A673 (cell line): ENCODE measurements around the gene SELENOV. TPM values are rescaled to one million over a fixed set of nuclear protein-coding genes. Genes with fewer than 3 reads are reported as not detected.

Source experiments
- BruUV-seq: library from RNA; stranded (reverse); fragments of 400-500 nt; replicated peaks from 2 replicates; lab custom pipeline; 2021; lab: Mats Ljungman, UMichigan
- CTCF ChIA-PET: fragments of 300-600 bp; sonication (Branson Sonifier 250); formaldehyde crosslinking; loops from one replicate; lab custom pipeline; 2022; ENCODE audit warnings: antibody characterized with exemption; lab: Charles Lee
- POLR2A ChIA-PET: fragments of 300-600 bp; sonication (Branson Sonifier 250); formaldehyde crosslinking; loops from one replicate; lab custom pipeline; 2022; ENCODE audit warnings: antibody characterized with exemption; ENCODE audit not compliant: low non-redundant PET; lab: Charles Lee
- DNase-seq: peaks from one replicate; pipeline ENCODE4 v3.0.0-alpha.2; 2015; ENCODE audit warnings: low spot score
- H3K27ac ChIP-seq: fragments of 200-600 bp; sonication (generic); 2 replicates; pipeline ENCODE4 v1.5.1; 2016; ENCODE audit warnings: mixed run types, low read depth, mild to moderate bottlenecking, mixed read lengths, antibody characterized with exemption, low read length; ENCODE audit not compliant: poor library complexity, severe bottlenecking
- H3K27me3 ChIP-seq: fragments of 200-600 bp; sonication (generic); replicated peaks from 2 replicates; pipeline ENCODE4 v1.6.1; 2017; ENCODE audit warnings: mixed run types, low read depth, mild to moderate bottlenecking, mixed read lengths, antibody characterized with exemption, low read length; ENCODE audit not compliant: insufficient read depth, poor library complexity
- H3K36me3 ChIP-seq: fragments of 200-600 bp; sonication (generic); 2 replicates; pipeline ENCODE4 v1.6.1; 2016; ENCODE audit warnings: mixed run types, mild to moderate bottlenecking, mixed read lengths, antibody characterized with exemption, low read length; ENCODE audit not compliant: insufficient read depth, poor library complexity, severe bottlenecking
- H3K4me1 ChIP-seq: fragments of 200-600 bp; sonication (generic); 2 replicates; pipeline ENCODE4 v1.6.1; 2017; ENCODE audit warnings: mixed run types, mild to moderate bottlenecking, mixed read lengths, antibody characterized with exemption, low read length; ENCODE audit not compliant: insufficient read depth, poor library complexity, severe bottlenecking
- H3K4me3 ChIP-seq: fragments of 200-600 bp; sonication (generic); 2 replicates; pipeline ENCODE4 v1.5.1; 2016; ENCODE audit warnings: low read depth, mixed run types, mild to moderate bottlenecking, mixed read lengths, low read length; ENCODE audit not compliant: poor library complexity, severe bottlenecking
- H3K9me3 ChIP-seq: fragments of 200-600 bp; sonication (generic); 2 replicates; pipeline ENCODE4 v1.6.1; 2016; ENCODE audit warnings: mixed run types, low read depth, mild to moderate bottlenecking, mixed read lengths, antibody characterized with exemption, low read length; ENCODE audit not compliant: poor library complexity, severe bottlenecking
- CTCF ChIP-seq: fragments of 300-800, 200-600 bp; sonication (generic); conservative IDR thresholded peaks from 2 replicates; pipeline ENCODE4 v1.5.1; 2017; ENCODE audit warnings: low read depth, mild to moderate bottlenecking, antibody characterized with exemption, low read length, moderate library complexity, mixed read lengths
- EZH2 ChIP-seq: fragments of 200-600 bp; sonication (generic); IDR thresholded peaks from 2 replicates; pipeline ENCODE4 v1.6.1; 2017; ENCODE audit warnings: borderline replicate concordance, low read depth, mild to moderate bottlenecking, mixed read lengths, antibody characterized with exemption, low read length; ENCODE audit not compliant: poor library complexity, severe bottlenecking
- intact Hi-C: fragments of 100-400 bp; cut with micrococcal nuclease; formaldehyde crosslinking; loops from one replicate; pipeline ENCODE4 v1.10.0; 2022; ENCODE audit not compliant: unreplicated experiment
- total RNA-seq: library from RNA; stranded (reverse); gene quantifications from 2 replicates; pipeline ENCODE4 v1.2.3, GENCODE V29; 2021

Gene SELENOV
- total RNA-seq, 1 experiment from 2014 or later: not detected

DNA sequence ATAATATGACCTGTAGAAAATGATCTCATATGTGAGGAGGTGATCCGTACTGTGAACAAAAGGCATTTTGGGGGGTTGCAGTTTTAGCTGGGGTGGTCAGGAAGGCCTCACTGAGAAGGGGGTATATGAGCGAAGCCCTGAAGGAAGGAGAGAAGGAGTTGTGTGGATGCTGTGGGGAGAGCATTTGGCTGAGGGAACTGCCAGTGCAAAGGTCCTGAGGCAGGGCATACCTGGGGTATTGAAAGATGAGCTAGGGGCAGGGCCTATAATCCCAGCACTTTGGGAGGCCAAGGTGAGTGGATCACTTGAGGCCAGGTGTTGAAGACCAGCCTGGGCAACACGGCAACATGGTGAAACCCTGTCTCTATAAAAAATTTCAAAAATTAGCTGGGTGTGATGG is 2.5 kb downstream of the SELENOV start:
- peaks cover 36% of the 10 kb centered on the region for H3K27me3 ChIP-seq
- ChIA-PET CTCF (no interaction called here), POLR2A (no interaction called here)
- DNase-seq: no peak
- H3K4me1 ChIP-seq: peaks cover 5% of the 10 kb centered on the region
- H3K36me3 ChIP-seq: no peaks in the 10 kb centered on the region
- BruUV-seq: no TSS peak
- H3K4me3 ChIP-seq: no peak overlapping the region
- H3K27ac ChIP-seq: no peak overlapping the region
- TF ChIP-seq EZH2: no peak
- intact Hi-C loops: no loop called here
- no peaks in the 10 kb centered on the region for H3K9me3 ChIP-seq

- H3K27ac ChIP-seq: no peak overlapping the region
- H3K9me3 ChIP-seq: no peaks in the 10 kb centered on the region
- no TSS peak for BruUV-seq
- H3K4me1 ChIP-seq: peaks cover 5% of the 10 kb centered on the region
- DNase-seq: no peak
- POLR2A ChIA-PET: interaction anchor here (0.6 kb wide), 1 partner anchor 9 kb away, joined by 5 read pairs; no protein-coding TSS in a partner anchor
- CTCF ChIA-PET: no interaction called here
- peaks cover 30% of the 10 kb centered on the region for H3K27me3 ChIP-seq
- no peaks in the 10 kb centered on the region for H3K36me3 ChIP-seq
- intact Hi-C loops: no loop called here
- no peak overlapping the region for H3K4me3 ChIP-seq
- TF ChIP-seq EZH2 (no peak), CTCF (no peak)
Observed at GRCh38 chr19:39518458-39518857, 3.5 kb downstream of the SELENOV start.

GRCh38 chr19:39518975-39519374 is 4.0 kb downstream of the SELENOV start:
- no peaks in the 10 kb centered on the region for H3K36me3 ChIP-seq
- no peak for TF ChIP-seq EZH2
- TF ChIP-seq CTCF: no peak
- BruUV-seq: no TSS peak
- DNase-seq: no peak
- no peak overlapping the region for H3K27ac ChIP-seq
- CTCF ChIA-PET: no interaction called here
- peaks cover 5% of the 10 kb centered on the region for H3K4me1 ChIP-seq
- no peak overlapping the region for H3K4me3 ChIP-seq
- POLR2A ChIA-PET: no interaction called here
- H3K27me3 ChIP-seq: peaks cover 25% of the 10 kb centered on the region
- intact Hi-C loops: no loop called here
- no peaks in the 10 kb centered on the region for H3K9me3 ChIP-seq
